Vagina (tissue), 2 donors: ENCODE results near the gene PLEKHM1. TPM values are rescaled to one million over a fixed set of nuclear protein-coding genes. Genes with fewer than 3 reads are reported as not detected.
A peak's percentile ranks its signal among the peaks of the same experiment; 100 is the strongest.
"Not testable (repeated sequence)": the region's sequence is repeated elsewhere in the genome, so short reads cannot be mapped to it uniquely, and the experiment has no call there.

Source experiments
- DNase-seq, 2 donors: peaks; one replicate each; pipeline ENCODE4 v3.0.0-alpha.2; 2017; ENCODE audit errors: extremely low spot score in 2 of 2
- H3K27ac ChIP-seq: fragments of 200-600 bp; sonication (generic); one replicate; pipeline ENCODE4 v1.5.1; 2019
- H3K27me3 ChIP-seq: fragments of 200-600 bp; sonication (generic); one replicate; pipeline ENCODE4 v1.5.1; 2019
- H3K36me3 ChIP-seq, 2 donors: fragments of 200-600 bp; sonication (generic); one replicate each; pipeline ENCODE4 v1.5.1; 2017 to 2019
- H3K4me1 ChIP-seq: fragments of 200-600 bp; sonication (generic); one replicate; pipeline ENCODE4 v1.5.1; 2019
- H3K4me3 ChIP-seq, 2 donors: fragments of 200-600 bp; sonication (generic); 1 replicate in 1 of 2; 2 replicates in 1 of 2; pipeline ENCODE4 v1.5.1; 2016 to 2019
- H3K9me3 ChIP-seq: fragments of 200-600 bp; sonication (generic); one replicate; pipeline ENCODE4 v1.5.1; 2019
- CTCF ChIP-seq, 3 experiments: fragments of 450-650 bp in 2 of 3; fragments of 200-600 bp in 1 of 3; sonication (generic) in 1 of 3; IDR thresholded peaks; one replicate each; pipeline ENCODE4 v1.5.1; 2017 to 2019; ENCODE audit warnings: antibody characterized with exemption in 3 of 3, mild to moderate bottlenecking in 2 of 3, moderate library complexity in 2 of 3
- POLR2A ChIP-seq, 2 donors: fragments of 450-650 bp; IDR thresholded peaks; one replicate each; pipeline ENCODE4 v1.6.1; 2017; ENCODE audit warnings: antibody characterized with exemption in 2 of 2, mild to moderate bottlenecking in 2 of 2, moderate library complexity in 2 of 2
- POLR2AphosphoS5 ChIP-seq, 2 donors: sonication (generic); formaldehyde crosslinking; IDR thresholded peaks; one replicate each; pipeline ENCODE4 v1.9.0; 2017; ENCODE audit warnings: antibody characterized with exemption in 2 of 2, mild to moderate bottlenecking in 2 of 2, low read depth in 1 of 2; ENCODE audit not compliant: insufficient read depth in 1 of 2
- intact Hi-C: fragments of 100-400 bp; cut with DNase I; formaldehyde crosslinking; loops from one replicate; pipeline ENCODE4 v1.15.1; 2023
- total RNA-seq: library from RNA; depleted of rRNA; stranded (reverse); fragments of >200 nt; gene quantifications from one replicate; pipeline ENCODE4 v1.2.3, GENCODE V29; 2016

Gene PLEKHM1
- total RNA-seq, 1 donor from 2014 or later, result 93.1 TPM

GRCh38 chr17:45452329-45453224 lies 37.9 kb downstream of the PLEKHM1 start:
- H3K36me3 ChIP-seq, result peaks cover 0 to 15% of the 10 kb centered on the region in 2 donors
- H3K4me3 ChIP-seq, DNase-seq, H3K27me3 ChIP-seq, H3K4me1 ChIP-seq, H3K27ac ChIP-seq, H3K9me3 ChIP-seq, intact Hi-C loops: not testable (repeated sequence)

- H3K9me3 ChIP-seq, H3K4me1 ChIP-seq, intact Hi-C loops, H3K27me3 ChIP-seq, H3K4me3 ChIP-seq, DNase-seq, H3K36me3 ChIP-seq, H3K27ac ChIP-seq: not testable (repeated sequence)
Measured at GRCh38 chr17:45451660-45452059, 38.9 kb downstream of the PLEKHM1 start.

- Histone ChIP-seq H3K4me3 (no peak overlapping the region), H3K9me3 (no peaks in the 10 kb centered on the region), H3K36me3 (peaks cover 0 to 9% of the 10 kb centered on the region in 2 donors), H3K27ac (no peak overlapping the region), H3K27me3 (no peaks in the 10 kb centered on the region), H3K4me1 (peaks cover 8% of the 10 kb centered on the region)
- DNase-seq, result no peak
- no peak for TF ChIP-seq POLR2A (IDR thresholded peaks at IDR 0.05)
- no peak for TF ChIP-seq POLR2AphosphoS5 (IDR thresholded peaks at IDR 0.05; ENCODE audit: insufficient read depth in 1 of 2, low read depth in 1 of 2)
- TF ChIP-seq CTCF (IDR thresholded peaks at IDR 0.05), result no peak
- intact Hi-C loops, result no loop called here
Measured at GRCh38 chr17:45451131-45451530, 39.4 kb downstream of the PLEKHM1 start.

- DNase-seq, H3K4me3 ChIP-seq, H3K27ac ChIP-seq, H3K4me1 ChIP-seq, intact Hi-C loops, H3K9me3 ChIP-seq, H3K27me3 ChIP-seq: not testable (repeated sequence)
- peaks cover 0 to 15% of the 10 kb centered on the region in 2 donors for H3K36me3 ChIP-seq
Measured at GRCh38 chr17:45449708-45450329, 40.7 kb downstream of the PLEKHM1 start.

GRCh38 chr17:45449260-45449659 lies 41.3 kb downstream of the PLEKHM1 start:
- H3K9me3 ChIP-seq, DNase-seq, H3K27me3 ChIP-seq, H3K4me1 ChIP-seq, H3K4me3 ChIP-seq, intact Hi-C loops, H3K27ac ChIP-seq: not testable (repeated sequence)
- peaks cover 0 to 17% of the 10 kb centered on the region in 2 donors for H3K36me3 ChIP-seq

- DNase-seq, H3K27me3 ChIP-seq, H3K27ac ChIP-seq, H3K4me1 ChIP-seq, intact Hi-C loops, H3K4me3 ChIP-seq, H3K9me3 ChIP-seq: not testable (repeated sequence)
- H3K36me3 ChIP-seq, result peaks cover 0 to 12% of the 10 kb centered on the region in 2 donors
Measured at GRCh38 chr17:45448483-45448882, 42.0 kb downstream of the PLEKHM1 start.

GRCh38 chr17:45448066-45448465 lies 42.5 kb downstream of the PLEKHM1 start:
- H3K36me3 ChIP-seq, result peaks cover 0 to 12% of the 10 kb centered on the region in 2 donors
- intact Hi-C loops, H3K4me1 ChIP-seq, H3K27me3 ChIP-seq, H3K9me3 ChIP-seq, DNase-seq, H3K27ac ChIP-seq, H3K4me3 ChIP-seq: not testable (repeated sequence)

GRCh38 chr17:45447650-45448049 lies 42.9 kb downstream of the PLEKHM1 start:
- DNase-seq, H3K4me1 ChIP-seq, H3K9me3 ChIP-seq, intact Hi-C loops, H3K4me3 ChIP-seq, H3K27me3 ChIP-seq: not testable (repeated sequence)
- Histone ChIP-seq H3K36me3 (peaks cover 0 to 12% of the 10 kb centered on the region in 2 donors), H3K27ac (peak overlapping the region; percentile 53)

GRCh38 chr17:45446872-45447625 lies 43.5 kb downstream of the PLEKHM1 start:
- peak overlapping the region; percentile 53 for H3K27ac ChIP-seq
- H3K4me1 ChIP-seq, H3K27me3 ChIP-seq, H3K4me3 ChIP-seq, intact Hi-C loops, H3K9me3 ChIP-seq, DNase-seq: not testable (repeated sequence)
- peaks cover 0 to 12% of the 10 kb centered on the region in 2 donors for H3K36me3 ChIP-seq
